ENCODE measurements around the gene LAMB3.

- TF ChIP-seq CTCF (IDR thresholded peaks at IDR 0.05; ENCODE audit: insufficient read depth, low read length, poor library complexity, severe bottlenecking) (no peak), EZH2phosphoT487 (conservative IDR thresholded peaks at IDR 0.05; ENCODE audit: low read length) (no peak)
These were observed 26.4 kb downstream of the LAMB3 start for GRCh38 chr1:209625791-209626285.

Data from SU-DHL-6 (cell line).